ENCODE data around the gene WDR27.
"Not testable (repeated sequence)": the region's sequence is repeated elsewhere in the genome, so short reads cannot be mapped to it uniquely, and the experiment has no call there.

Gene WDR27

GRCh38 chr6:169434554-169434953 is 267.3 kb downstream of the WDR27 start:
- not testable (repeated sequence) for DNase-seq (ENCODE audit: low spot score)

GRCh38 chr6:169429001-169429400 is 272.8 kb downstream of the WDR27 start:
- DNase-seq (ENCODE audit: low spot score), result no peak

GRCh38 chr6:169428532-169428931 is 273.3 kb downstream of the WDR27 start:
- DNase-seq (ENCODE audit: low spot score), result no peak

GRCh38 chr6:169427856-169428255 is 274.0 kb downstream of the WDR27 start:
- no peak for DNase-seq (ENCODE audit: low spot score)

GRCh38 chr6:169426611-169427010 is 275.2 kb downstream of the WDR27 start:
- no peak for DNase-seq (ENCODE audit: low spot score)

- DNase-seq (ENCODE audit: low spot score), result no peak
Observed at GRCh38 chr6:169425628-169426370, 276.0 kb downstream of the WDR27 start.

- DNase-seq (ENCODE audit: low spot score), result no peak
Observed at GRCh38 chr6:169424821-169425240, 277.0 kb downstream of the WDR27 start.

- DNase-seq (ENCODE audit: low spot score), result no peak
Observed at GRCh38 chr6:169424149-169424804, 277.6 kb downstream of the WDR27 start.

GRCh38 chr6:169421586-169422264 is 280.1 kb downstream of the WDR27 start:
- DNase-seq (ENCODE audit: low spot score), result no peak

- DNase-seq (ENCODE audit: low spot score), result no peak
Observed at GRCh38 chr6:169420912-169421543, 280.8 kb downstream of the WDR27 start.

- no peak for DNase-seq (ENCODE audit: low spot score)
Observed at GRCh38 chr6:169417101-169417500, 284.7 kb downstream of the WDR27 start.

GRCh38 chr6:169416249-169416648 is 285.6 kb downstream of the WDR27 start:
- DNase-seq (ENCODE audit: low spot score), result no peak

GRCh38 chr6:169415179-169415578 is 286.6 kb downstream of the WDR27 start:
- no peak for DNase-seq (ENCODE audit: low spot score)

GRCh38 chr6:169411722-169412121 is 290.1 kb downstream of the WDR27 start:
- no peak for DNase-seq (ENCODE audit: low spot score)

GRCh38 chr6:169411296-169411695 is 290.5 kb downstream of the WDR27 start:
- no peak for DNase-seq (ENCODE audit: low spot score)

- DNase-seq (ENCODE audit: low spot score), result no peak
Observed at GRCh38 chr6:169409742-169410312, 292.0 kb downstream of the WDR27 start.

- no peak for DNase-seq (ENCODE audit: low spot score)
Observed at GRCh38 chr6:169407325-169407724, 294.5 kb downstream of the WDR27 start.
